LNCaP clone FGC (cell line): ENCODE data around the gene PLCD4.

Source experiments
- DNase-seq: peaks from one replicate; pipeline ENCODE4 v3.0.0-alpha.2; 2011; ENCODE audit warnings: low read depth
- H3K4me3 ChIP-seq: 2 replicates; pipeline ENCODE4 v1.5.1; 2011; ENCODE audit warnings: mild to moderate bottlenecking, low read depth, low read length, control low read depth
- CTCF ChIP-seq: IDR thresholded peaks from 2 replicates; pipeline ENCODE4 v1.5.1; 2012; ENCODE audit warnings: mild to moderate bottlenecking; ENCODE audit not compliant: control insufficient read depth, insufficient read depth; ENCODE audit errors: extremely low read depth

PLCD4 gene

GRCh38 chr2:218671654-218672566 is 64.2 kb downstream of the PLCD4 start, which contains the start of the genes RNF25 and STK36:
RNF25 (minus strand) TSS chr2:218672002; CDS start chr2:218671970, 32 bp downstream.
STK36 (plus strand) TSS chr2:218672086; CDS start chr2:218672830, 744 bp downstream.
- peak; percentile 77 for DNase-seq
- no peak for TF ChIP-seq CTCF
- H3K4me3 ChIP-seq = peak within 1 kb of the TSS; percentile 71

DNA sequence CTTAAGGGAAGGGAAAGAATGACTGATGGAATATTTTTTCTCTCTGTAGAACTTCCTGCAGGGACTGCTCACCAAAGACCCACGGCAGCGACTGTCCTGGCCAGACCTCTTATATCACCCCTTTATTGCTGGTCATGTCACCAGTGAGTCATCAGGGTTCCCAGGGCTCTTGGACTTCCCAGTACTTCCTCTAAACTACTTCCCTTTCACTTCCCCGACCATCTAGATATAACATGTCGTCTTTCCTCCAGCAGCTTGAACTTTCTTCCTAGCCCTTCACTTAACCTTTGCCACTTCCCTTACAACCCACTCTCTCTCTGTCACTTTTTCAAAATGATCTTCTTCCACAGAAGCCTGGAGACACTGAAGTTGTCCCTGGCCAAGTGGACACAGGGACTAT is 71.4 kb downstream of the PLCD4 start:
- DNase-seq = no peak
- no peak overlapping the region for H3K4me3 ChIP-seq
- no peak for TF ChIP-seq CTCF

DNA sequence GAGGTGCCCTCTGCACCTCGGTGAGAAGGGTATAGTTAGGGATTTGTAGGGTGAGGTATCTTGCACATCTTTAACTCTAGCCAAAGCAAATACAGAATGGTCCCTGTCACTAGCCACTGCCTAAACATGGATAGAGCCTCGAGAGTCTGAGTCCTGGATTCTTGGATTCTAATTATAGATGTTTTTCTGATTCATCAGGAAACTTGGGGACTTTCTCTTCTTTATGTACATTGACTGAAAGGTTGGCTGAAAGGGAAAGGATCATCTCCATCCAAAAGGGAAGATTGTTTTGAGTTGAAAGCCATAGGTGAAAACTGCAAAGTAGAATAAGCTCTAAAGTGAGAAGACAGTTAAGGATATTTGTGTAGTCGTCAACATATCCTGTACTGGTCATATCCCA is 72.4 kb downstream of the PLCD4 start:
- H3K4me3 ChIP-seq = no peak overlapping the region
- no peak for TF ChIP-seq CTCF
- no peak for DNase-seq
